MV-4-11 (cell line): ENCODE results near the gene PAIP2B.
"Not testable (repeated sequence)": the region's sequence is repeated elsewhere in the genome, so short reads cannot be mapped to it uniquely, and the experiment has no call there.

ENCODE experiments used
- DNase-seq: peaks from one replicate; lab custom pipeline; 2025; lab: John Stamatoyannopoulos, UW

Gene PAIP2B, protein sequence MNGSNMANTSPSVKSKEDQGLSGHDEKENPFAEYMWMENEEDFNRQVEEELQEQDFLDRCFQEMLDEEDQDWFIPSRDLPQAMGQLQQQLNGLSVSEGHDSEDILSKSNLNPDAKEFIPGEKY

DNA sequence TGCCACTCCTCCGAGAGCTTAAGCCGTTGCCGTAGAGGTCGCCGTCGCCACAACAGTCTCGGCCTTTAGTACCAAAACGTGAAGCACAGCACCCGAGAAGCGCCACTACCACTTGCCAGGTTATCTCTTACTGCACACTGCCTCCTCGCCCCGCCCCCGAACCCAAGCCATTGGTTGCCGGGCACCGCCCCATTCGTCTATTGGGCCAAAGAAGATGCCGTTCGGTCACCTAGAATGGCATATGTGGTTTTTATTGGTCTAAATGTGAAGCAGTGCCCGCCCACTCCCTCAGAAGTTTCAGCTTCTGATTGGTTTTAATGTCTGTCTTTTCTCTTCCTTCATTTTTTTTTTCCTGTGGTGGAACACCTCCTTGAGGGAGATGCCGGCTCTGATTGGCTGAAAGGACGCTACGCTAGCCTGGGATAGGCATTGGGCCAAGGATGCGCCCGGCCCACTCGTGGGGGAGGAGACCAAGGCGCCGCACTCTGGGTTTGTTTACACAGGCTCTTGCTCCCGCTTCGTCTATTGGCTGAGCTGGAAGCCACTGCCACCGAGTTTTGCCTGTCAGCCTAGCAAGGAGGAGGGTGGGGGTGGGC is at the start of gene PAIP2B:
Gene PAIP2B, minus strand, starts transcription at position 139 of the 596 bp plus-strand sequence. CDS start 24,514 bp downstream, outside the sequence.
- peak; percentile 100 for DNase-seq

DNA sequence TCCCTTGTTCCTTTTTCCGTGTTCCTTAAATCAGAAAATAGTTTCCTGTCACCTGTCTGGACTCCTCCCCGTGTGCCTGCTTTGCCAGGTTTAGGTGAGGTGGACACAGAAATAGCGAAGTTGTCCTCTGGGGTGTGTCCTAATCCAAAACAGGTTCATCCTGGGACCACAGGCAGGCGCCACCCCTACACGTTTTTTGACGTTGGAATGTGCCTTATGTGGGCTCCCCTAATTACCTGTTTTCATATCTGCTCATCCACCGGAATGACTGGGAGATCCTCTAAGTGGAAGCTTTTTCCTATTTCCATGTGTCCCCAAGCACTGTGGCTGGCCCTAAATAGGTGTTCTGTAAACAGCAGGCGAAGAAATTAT is 49.0 kb upstream of the PAIP2B start:
- no peak for DNase-seq

DNA sequence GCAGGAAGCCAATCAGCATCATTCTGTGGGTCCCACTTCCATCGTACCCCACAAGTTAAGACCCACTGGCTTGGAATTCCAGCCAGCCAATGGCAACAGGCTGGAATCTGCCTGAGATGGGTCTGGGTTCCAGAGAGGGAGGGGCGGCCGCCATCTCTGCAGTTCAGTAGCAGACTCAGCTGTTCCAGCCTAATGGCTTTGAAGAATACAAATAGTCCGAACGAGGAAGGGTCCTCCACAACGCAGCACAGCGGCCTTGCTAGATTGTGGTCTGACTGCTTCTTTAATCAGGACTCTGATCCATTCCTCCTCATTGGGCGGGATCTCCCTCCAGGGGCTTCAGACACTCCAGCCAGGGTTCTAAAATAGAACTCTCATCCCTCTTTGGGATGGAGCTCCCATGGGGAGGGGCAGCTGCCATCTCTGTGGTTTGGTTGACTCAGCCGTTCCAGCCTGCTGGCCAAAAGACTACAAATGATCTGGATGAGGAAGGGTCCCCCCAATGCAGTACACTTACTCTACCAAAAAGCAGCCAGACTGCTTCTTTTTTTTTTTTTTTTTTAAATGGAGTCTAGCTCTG is 42.7 kb upstream of the PAIP2B start:
- no peak for DNase-seq

DNA sequence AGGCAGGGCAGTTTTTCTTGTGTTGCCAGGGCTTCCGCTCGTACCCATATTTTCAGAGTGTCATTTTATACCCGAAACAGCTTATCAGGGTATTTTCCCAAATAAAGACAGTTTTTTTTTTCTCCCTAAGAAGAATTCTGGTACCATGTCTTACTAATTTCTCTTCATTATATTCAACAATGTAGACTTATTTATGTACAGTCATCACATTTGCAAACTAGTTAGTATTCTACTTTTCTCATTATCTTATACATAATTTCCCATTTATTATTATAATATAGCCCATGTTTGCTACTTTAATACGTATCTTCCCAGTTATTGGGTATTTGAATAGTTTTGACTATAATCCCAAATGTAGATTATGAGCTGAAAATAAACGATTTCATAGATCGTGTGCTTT is 36.5 kb upstream of the PAIP2B start:
- no peak for DNase-seq

DNA sequence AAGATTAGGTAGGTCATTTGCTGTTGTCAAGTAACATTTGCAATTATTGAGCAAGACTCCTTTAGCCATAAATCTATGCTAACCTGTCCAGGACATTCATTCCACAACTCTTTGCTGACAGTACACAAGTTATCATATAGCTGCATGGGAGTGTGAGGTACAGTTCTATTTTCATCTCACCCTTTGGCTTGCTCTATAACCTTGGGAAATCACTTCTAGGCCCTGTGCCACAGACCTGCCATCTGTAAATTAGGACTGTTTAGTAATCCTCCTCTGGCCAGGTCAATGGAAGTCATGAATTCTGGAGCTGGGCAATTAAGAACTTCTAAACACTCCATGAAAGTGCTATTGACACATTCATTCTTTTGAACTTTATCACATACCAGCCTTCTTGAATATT is 34.6 kb upstream of the PAIP2B start:
- no peak for DNase-seq

DNA sequence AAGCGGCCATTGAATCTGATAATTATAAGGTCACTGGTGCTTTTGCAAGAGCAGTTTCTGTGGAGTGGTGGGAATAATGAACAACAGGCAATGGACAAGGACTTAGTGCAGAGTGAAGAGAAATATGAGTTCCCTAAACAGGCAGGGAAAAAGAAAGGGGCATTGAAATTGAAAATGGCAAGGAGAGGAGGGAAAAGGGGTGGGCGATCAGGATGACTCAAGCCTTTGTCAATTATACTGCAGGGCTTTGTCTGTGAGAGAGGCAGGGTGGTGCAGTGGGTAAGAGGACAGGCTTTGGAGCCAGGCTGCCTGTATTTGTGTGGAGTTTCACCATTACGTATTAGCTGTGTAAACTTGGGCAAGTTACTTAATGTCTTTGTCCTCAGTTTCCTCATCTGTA is 29.5 kb upstream of the PAIP2B start:
- DNase-seq: no peak

DNA sequence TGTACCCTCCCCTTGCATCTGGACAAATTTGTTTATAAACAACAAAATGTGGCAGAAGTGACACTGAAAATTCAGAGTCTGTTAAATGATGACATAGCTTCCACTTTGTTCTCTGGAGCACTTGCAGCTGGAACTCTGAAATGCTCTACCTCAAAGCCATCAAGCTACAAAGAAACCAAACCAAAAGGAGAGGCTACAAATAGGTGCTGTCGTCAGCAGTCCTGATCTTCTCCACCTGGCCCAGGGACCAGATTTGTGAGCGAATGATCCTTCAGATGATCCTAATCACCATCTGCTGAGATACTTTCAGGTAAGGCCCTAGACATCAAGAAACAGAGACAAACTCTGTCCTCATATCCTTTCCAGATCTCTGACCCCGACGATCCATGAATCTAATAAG is 27.9 kb upstream of the PAIP2B start:
- no peak for DNase-seq

DNA sequence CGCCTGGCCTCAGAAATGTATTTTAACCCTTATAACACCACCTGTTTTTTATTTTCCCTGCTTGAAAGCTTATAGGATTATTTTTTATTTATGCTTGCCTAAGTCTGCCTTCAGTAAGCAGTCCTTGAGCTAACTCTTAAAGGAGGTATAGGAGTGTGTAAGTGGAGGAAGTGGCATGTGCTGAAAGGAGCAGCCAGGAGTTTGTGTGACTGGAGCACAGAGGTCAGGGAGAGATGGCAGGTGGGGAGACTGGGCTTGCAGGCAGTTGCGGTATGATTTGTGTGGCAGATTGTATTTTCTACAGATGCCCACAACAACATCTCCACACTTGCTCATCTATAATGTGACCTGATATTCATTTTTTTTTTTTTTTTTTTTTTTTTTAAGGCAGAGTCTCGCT is 27.2 kb upstream of the PAIP2B start:
- no peak for DNase-seq

DNA sequence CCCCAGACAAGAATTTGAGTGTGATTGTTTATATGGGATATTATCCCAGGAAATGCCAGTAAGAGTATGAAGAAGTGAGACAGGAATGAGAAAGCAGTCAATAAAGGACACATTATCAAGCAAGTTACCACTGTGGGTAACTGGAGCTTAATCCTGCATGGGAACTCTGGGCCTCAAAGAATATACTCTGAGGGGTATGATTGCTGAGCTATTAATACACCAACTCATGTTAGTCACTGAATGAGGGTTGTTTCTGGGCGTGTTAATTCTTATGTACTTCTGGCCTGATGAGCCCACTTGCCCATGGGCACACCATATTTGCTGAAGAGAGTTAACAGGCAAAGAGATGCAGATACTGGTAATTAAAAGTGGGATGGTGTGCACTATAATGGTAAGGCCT is 26.6 kb upstream of the PAIP2B start:
- DNase-seq: no peak

DNA sequence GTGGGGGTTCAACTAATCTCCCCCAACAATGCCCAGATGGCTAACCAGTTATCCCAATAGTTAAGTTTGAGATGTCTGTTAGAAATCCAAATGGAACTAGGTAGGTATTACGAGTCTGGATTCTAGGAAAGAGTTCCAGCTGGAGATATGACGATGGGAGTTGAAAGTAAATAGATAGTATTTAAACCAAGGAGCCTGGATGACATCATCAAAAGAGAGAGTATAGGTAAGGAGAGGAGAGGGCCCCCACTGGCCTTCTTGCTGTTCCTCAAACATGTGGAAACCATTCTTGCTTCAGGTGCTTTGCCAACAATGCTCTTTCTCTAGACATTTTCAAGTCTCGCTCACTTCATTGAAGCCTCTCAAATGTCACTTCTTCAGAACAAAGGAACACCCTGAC is 26.0 kb upstream of the PAIP2B start:
- no peak for DNase-seq

DNA sequence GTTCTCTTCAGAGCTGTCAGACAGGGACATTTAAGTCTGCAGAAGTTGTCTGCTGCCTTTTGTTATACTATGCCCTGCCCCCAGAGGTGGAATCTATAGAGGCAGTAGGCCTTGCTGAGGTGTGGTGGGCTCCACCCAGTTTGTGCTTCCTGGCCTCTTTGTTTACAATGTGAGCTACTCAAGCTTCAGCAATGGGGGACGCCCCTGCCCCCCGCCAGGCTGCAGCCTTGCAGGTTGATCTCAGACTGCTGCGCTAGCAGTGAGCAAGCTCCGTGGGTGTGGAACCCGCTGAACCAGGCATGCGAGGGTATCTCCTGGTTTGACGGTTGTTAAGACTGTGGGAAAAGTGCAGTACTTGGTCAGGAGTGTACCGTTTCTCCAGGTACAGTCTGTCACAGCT is 24.0 kb upstream of the PAIP2B start:
- DNase-seq: no peak

DNA sequence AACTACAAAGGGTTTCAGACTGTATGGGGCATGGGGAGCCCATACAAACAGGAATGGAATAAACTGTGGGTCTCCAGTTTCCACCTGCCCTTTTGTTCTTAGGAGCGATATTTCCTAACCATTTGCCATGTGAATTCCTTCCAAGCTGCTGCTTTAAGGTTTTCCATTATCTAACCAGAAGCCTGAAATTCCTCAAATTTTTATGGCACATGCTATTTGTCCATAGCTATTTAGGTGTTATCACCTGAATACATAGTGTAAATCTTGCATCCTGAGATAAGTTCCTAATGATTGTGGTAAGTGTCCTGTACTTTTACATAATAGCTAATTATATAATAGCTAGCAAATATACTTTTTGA is 17.4 kb upstream of the PAIP2B start:
- no peak for DNase-seq

DNA sequence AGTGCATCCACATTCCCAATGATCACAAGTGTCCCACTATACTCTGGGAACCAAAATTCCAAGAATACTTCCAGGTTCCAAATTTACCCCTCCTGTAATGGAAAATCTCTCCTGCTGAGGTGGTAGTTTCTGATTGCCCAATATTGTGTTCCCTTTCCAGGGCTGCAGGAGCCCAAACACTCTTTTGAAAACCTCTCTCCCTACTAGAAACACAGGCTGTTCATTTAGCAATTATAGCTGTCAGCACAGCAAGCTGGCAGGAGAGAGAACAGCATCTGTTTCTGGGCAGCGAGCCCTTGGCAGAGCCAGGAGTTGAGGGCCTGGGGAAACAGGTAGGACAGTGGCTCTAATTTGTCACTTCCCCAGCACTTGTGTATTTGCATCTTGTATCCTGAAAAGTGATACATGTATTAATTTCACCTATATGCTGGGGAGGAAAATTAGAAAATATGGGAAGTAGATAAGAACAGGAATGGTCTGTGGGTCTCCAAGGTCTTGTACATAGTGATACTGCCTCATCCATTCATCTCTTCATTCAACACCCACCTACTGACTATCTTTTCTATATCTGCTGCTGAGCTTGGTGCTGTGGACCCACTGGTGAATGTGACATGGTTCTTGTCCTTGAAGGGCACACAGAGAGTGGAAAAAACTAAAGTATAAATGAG is 16.9 kb upstream of the PAIP2B start:
- DNase-seq: no peak

DNA sequence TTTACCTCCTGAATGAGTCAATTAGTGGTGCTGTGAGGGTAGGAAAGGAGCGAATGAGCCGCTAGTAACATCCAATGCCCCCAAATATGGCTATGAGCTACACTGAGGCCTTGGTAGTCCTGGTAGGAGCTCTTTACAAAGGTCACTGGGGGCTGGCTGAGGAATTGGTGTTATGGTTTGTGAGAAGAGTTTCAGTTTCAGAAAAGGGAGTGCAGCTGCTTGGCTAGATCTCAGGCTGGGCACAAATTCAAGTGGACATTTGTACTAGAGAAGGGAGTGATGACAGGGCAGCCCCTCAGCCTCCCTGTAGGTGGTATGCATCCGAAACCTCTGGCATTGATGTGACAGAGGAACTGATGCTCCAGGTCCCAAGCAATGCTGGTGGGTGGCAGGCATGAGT is 13.9 kb upstream of the PAIP2B start:
- no peak for DNase-seq

DNA sequence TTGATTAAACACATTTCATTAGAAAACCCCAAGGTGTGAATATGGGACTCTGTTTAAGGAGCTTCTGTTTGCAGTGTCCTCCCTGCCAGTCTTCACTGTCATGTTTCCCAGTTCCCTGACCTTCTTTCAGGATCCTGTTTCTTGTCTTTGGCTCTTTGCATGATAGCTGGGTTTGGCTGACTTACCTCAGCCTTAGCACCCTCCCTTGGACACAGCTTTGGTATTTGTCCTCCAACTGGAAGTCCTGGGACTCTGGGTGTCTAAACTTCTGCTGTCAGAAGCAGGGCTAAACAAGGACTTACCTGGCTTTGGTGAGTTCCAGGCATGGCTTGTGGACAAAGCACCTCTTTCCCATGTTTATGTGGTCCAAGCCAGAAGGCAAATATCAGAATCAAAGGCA is 11.2 kb upstream of the PAIP2B start:
- no peak for DNase-seq

DNA sequence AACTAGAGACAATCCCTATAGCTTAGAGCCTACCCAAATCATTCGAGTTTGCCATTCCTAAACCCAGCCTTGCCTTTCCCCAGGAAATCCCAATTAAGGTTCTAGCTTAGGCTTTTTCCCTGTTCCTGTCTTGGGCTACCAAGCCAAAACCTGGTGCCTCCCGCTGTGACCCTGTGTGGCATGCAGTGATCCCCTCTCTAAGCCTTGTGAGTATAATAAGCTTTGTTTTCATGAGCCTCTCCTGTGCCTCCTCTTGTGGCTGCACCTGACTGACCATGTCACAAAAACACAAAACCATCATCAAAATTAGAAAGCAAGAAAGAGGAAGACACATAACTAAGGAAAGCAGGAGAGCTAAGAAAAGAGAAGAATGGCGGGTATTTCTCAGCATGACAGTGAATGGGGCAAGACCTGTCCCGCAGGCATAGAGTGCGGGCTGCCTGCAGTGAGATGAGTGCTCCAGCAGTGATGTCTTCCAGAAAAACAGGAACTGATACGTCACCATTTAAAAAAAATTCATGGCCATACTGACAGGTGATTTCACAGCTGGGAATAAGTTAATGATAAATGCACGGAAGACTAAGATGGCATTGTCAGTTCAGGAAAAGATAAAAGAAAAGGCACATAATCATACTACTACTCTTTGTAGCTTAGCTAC is 9.2 kb upstream of the PAIP2B start:
- DNase-seq: peak; percentile 62

DNA sequence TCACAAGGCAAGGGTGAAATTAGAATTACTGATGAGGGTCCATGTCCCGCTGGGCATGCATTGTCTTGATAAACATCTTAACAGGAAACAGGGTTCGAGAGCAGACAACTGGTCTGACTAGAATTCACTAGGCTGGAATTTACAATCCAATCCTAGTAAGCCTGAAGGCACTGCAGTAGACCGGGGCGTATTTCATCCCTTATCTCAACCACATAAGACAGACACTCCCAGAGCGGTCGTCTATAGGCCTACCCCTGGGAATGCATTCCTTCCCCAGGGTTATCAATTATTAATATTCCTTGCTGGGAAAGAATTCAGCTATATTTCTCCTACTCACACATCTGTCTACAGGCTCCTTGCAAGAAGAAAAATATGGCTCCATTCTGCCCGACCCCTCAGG is 6.2 kb upstream of the PAIP2B start:
- DNase-seq: not testable (repeated sequence)

DNA sequence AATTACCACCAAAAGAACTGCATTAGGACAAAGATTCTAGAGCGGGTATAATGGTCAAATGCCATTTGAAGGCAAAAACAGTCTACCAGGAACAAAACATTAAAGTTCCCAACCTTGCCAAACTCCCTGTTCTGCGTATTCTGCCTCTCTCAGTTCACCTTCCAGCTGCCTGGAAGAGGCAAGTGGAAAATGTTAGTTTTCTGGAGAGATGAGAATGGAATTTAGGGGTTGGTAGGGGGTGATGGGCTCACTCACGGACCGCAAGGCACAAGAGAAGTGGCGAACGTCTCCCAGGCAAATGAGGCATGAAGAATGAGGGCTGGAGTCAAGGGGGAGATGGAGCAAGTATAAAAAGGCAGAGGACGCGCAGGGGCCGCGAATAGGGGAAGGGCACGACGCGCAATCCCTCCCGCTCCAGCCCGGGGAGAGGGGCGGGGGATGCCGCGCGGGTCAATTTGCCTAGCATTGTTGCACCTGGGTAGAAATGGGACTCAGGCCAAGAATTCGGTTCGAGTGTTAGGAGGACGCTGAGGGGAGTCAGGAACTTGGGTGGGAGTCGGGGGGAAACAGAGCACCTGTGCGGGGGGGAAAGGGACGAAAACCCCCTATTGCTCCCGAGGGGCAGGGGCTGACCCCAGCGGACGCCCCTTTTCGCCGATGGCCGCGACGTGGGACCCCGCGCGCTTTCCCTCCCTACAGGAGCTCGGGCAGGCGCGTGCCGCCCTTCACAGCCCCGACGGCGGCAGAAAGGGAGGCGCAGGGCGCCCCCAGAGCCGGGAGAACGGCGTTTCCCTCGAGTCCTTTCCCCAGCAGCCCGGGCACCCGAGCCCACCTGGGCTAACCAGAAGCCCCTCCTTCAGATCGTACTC is 573 bp downstream of the PAIP2B start:
- no peak for DNase-seq

DNA sequence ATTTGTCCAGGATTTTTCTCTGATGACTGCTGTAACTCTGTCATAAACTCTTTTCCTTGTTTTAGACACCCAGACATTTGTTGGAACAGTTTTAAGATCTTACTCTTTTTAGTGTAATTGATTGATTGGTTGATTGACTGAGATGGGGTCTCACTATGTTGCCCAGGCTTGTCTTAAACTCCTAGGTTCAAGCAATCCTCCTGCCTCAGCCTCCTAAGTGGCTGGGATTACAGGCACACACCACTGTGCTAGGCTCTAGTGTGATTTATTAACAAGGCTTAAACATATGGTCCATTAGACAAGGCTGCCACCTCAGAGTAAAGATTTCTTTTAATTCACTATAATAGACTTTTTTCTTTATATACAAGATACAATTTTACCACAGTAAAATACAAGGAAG is 2.0 kb downstream of the PAIP2B start:
- DNase-seq: no peak

DNA sequence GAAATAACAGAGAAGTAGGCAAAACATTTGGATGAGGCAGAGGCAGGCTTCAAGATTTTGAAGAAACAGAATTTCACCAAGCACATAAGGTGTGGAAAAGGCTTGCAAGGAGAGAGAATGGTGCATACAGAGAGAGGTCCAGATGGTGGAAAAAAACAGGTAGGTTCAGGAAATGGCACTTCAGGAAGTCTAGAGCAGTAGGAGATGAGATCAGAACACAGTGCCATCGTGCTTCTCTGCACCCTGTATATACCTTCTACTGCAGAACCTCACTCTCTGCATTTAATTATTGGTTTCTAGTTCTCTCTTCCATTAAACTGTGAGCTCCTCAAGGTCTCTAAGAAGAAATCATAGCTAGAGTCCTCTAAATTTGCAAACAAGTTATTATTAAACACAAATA is 2.4 kb downstream of the PAIP2B start:
- no peak for DNase-seq

DNA sequence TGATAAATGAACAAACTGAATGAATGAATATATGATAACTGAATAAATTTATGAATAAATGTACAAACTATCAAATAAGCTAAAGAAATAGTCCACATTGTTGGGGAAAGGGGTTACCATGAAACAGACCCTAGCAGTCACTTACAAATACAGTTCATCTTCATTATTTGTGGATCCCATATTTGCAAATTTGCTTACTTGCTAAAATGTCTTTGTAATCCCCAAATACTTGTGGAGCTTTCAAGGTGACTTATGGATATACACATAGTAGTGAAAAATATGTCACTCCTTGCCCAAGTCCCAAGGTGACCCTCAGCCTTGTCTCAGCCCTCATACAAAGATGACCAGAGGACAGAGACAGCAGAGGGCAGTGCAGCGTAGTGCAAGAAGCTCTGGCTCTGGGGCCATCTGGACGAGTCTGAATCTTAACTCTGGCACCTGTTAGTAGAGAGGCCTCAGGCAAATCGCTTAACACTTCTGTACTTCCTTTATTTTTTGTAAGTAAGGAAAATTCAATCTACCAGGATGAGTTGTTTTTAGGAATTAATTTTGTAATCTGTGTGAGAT is 3.1 kb downstream of the PAIP2B start:
- DNase-seq: peak; percentile 46

DNA sequence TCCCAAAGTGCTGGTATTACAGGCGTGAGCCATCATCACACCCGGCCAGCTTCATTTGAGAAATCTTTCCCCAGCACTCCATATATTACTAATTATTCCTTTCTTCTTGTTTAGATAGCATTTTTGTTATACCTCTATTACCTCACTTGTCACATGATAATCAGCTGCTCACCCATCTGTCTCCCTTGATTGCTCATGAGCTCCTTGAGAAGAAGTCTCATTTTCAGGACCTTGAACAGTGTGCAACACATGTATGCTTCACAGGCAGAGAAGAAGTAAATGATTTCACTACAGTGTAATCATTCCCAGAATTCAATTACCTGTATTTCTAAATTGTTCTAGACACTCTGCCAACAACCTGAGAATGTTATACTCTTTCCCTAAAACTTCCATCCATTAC is 6.2 kb downstream of the PAIP2B start:
- DNase-seq: no peak
